Panc1 (cell line): ENCODE measurements around the gene MPO. TPM values are rescaled to one million over a fixed set of nuclear protein-coding genes. Genes with fewer than 3 reads are reported as not detected.

Experiments used
- ATAC-seq: fragments of 200-7000 bp; cut with Tn5 transposase; 2 replicates; pipeline ENCODE4 v1.9.1; 2020; ENCODE audit warnings: mild to moderate bottlenecking, moderate library complexity
- BruUV-seq: library from RNA; stranded (reverse); fragments of 400-500 nt; replicated peaks from 2 replicates; lab custom pipeline; 2021; lab: Mats Ljungman, UMichigan
- CTCF ChIA-PET: fragments of 300-600 bp; sonication (Branson Sonifier 250); formaldehyde crosslinking; loops from one replicate; lab custom pipeline; 2022; ENCODE audit warnings: antibody characterized with exemption; lab: Charles Lee
- POLR2A ChIA-PET: fragments of 300-600 bp; sonication (Branson Sonifier 250); formaldehyde crosslinking; loops from one replicate; lab custom pipeline; 2022; ENCODE audit warnings: antibody characterized with exemption; lab: Charles Lee
- DNase-seq: peaks from one replicate; pipeline ENCODE4 v3.0.0-alpha.2; 2010; ENCODE audit warnings: low read depth, low spot score
- H3K27ac ChIP-seq: 2 replicates; pipeline ENCODE4 v1.5.1; 2011; ENCODE audit warnings: mild to moderate bottlenecking, low read length, inconsistent platforms
- H3K27me3 ChIP-seq: fragments of 200-500 bp; sonication (Bioruptor generic); 2 replicates; pipeline ENCODE4 v1.6.0; 2014; ENCODE audit warnings: low read length, inconsistent platforms; ENCODE audit not compliant: control insufficient read depth, insufficient read depth
- H3K36me3 ChIP-seq: fragments of 200-500 bp; sonication (Bioruptor generic); 2 replicates; pipeline ENCODE4 v1.5.1; 2014; ENCODE audit warnings: inconsistent platforms, mild to moderate bottlenecking, low read length, moderate library complexity; ENCODE audit not compliant: control insufficient read depth, insufficient read depth
- H3K4me1 ChIP-seq: 2 replicates; pipeline ENCODE4 v1.5.1; 2011; ENCODE audit warnings: inconsistent platforms, mild to moderate bottlenecking, low read length, moderate library complexity; ENCODE audit not compliant: control insufficient read depth, insufficient read depth
- H3K4me3 ChIP-seq, 2 experiments: 2 replicates each; pipeline ENCODE4 v1.5.1; 2011 to 2012; ENCODE audit warnings: low read depth in 2 of 2, low read length in 2 of 2, mild to moderate bottlenecking in 2 of 2, inconsistent platforms in 1 of 2, moderate library complexity in 1 of 2
- H3K9me3 ChIP-seq: fragments of 200-500 bp; sonication (Bioruptor generic); 2 replicates; pipeline ENCODE4 v1.5.1; 2014; ENCODE audit warnings: low read depth, mild to moderate bottlenecking, inconsistent platforms, low read length, moderate library complexity; ENCODE audit not compliant: control insufficient read depth, insufficient read depth
- POLR2AphosphoS5 ChIP-seq: IDR thresholded peaks from 2 replicates; pipeline ENCODE4 v1.6.1; 2012; ENCODE audit warnings: mild to moderate bottlenecking, low read depth, low read length, moderate library complexity
- SIN3A ChIP-seq: IDR thresholded peaks from 2 replicates; pipeline ENCODE4 v1.6.1; 2012; ENCODE audit warnings: low read depth, mild to moderate bottlenecking, low read length, moderate library complexity, borderline replicate concordance; ENCODE audit not compliant: insufficient read depth
- TCF7L2 ChIP-seq: IDR thresholded peaks from 2 replicates; pipeline ENCODE4 v1.6.1; 2011; ENCODE audit warnings: mild to moderate bottlenecking, low read depth, low read length, inconsistent platforms
- in situ Hi-C: cut with HindIII; loops from 2 replicates; pipeline ENCODE4 v1.10.0; 2016; ENCODE audit warnings: low sequenced_read_pairs, low pct_unique_long_range_greater_than_20kb
- intact Hi-C: fragments of 100-400 bp; cut with micrococcal nuclease; formaldehyde crosslinking; loops from one replicate; pipeline ENCODE4 v1.10.0; 2022; ENCODE audit not compliant: unreplicated experiment
- total RNA-seq: library from RNA; stranded (reverse); gene quantifications from one replicate; pipeline ENCODE4 v1.2.1, GENCODE V29; 2021; ENCODE audit not compliant: unreplicated experiment
- TF ChIP-seq, protein P1 (sequence below): fragments of 450-650 bp; IDR thresholded peaks from 2 replicates; pipeline ENCODE4 v1.5.1; 2017; ENCODE audit warnings: mild to moderate bottlenecking
- TF ChIP-seq, protein P2 (sequence below), 2 experiments: IDR thresholded peaks; 2 replicates each; pipeline ENCODE4 v1.6.1; 2011 to 2012; ENCODE audit warnings: low read depth in 2 of 2, control low read depth in 1 of 2, low read length in 1 of 2, mild to moderate bottlenecking in 1 of 2, moderate library complexity in 1 of 2; ENCODE audit not compliant: insufficient read depth in 1 of 2

The MPO gene
- total RNA-seq, 1 experiment from 2014 or later = not detected

DNA sequence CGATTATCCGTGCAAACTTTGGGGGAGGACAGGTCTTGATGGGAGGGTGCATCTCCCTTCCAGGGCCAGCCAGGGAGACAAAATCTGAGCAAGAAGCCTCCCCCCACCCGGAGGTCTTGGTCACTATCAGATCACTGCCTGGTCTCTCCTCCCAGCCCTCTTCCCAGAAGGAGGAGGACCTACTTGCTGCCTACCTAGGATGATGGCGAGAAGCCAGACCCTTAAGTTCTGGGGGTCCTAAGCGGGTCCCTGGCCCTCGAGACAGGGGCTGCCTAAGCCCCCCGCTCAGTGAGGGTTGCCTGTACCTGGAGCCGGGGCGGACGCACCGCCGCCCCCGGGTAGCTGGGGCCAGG, 43.3 kb upstream of the MPO start:
- intact Hi-C loops = no loop called here
- BruUV-seq = no TSS peak
- in situ Hi-C loops = no loop called here
- TF ChIP-seq, protein P1, sequence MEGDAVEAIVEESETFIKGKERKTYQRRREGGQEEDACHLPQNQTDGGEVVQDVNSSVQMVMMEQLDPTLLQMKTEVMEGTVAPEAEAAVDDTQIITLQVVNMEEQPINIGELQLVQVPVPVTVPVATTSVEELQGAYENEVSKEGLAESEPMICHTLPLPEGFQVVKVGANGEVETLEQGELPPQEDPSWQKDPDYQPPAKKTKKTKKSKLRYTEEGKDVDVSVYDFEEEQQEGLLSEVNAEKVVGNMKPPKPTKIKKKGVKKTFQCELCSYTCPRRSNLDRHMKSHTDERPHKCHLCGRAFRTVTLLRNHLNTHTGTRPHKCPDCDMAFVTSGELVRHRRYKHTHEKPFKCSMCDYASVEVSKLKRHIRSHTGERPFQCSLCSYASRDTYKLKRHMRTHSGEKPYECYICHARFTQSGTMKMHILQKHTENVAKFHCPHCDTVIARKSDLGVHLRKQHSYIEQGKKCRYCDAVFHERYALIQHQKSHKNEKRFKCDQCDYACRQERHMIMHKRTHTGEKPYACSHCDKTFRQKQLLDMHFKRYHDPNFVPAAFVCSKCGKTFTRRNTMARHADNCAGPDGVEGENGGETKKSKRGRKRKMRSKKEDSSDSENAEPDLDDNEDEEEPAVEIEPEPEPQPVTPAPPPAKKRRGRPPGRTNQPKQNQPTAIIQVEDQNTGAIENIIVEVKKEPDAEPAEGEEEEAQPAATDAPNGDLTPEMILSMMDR = no peak
- TF ChIP-seq SIN3A (no peak), POLR2AphosphoS5 (no peak), TCF7L2 (no peak)
- TF ChIP-seq, protein P2, sequence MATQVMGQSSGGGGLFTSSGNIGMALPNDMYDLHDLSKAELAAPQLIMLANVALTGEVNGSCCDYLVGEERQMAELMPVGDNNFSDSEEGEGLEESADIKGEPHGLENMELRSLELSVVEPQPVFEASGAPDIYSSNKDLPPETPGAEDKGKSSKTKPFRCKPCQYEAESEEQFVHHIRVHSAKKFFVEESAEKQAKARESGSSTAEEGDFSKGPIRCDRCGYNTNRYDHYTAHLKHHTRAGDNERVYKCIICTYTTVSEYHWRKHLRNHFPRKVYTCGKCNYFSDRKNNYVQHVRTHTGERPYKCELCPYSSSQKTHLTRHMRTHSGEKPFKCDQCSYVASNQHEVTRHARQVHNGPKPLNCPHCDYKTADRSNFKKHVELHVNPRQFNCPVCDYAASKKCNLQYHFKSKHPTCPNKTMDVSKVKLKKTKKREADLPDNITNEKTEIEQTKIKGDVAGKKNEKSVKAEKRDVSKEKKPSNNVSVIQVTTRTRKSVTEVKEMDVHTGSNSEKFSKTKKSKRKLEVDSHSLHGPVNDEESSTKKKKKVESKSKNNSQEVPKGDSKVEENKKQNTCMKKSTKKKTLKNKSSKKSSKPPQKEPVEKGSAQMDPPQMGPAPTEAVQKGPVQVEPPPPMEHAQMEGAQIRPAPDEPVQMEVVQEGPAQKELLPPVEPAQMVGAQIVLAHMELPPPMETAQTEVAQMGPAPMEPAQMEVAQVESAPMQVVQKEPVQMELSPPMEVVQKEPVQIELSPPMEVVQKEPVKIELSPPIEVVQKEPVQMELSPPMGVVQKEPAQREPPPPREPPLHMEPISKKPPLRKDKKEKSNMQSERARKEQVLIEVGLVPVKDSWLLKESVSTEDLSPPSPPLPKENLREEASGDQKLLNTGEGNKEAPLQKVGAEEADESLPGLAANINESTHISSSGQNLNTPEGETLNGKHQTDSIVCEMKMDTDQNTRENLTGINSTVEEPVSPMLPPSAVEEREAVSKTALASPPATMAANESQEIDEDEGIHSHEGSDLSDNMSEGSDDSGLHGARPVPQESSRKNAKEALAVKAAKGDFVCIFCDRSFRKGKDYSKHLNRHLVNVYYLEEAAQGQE (IDR thresholded peaks at IDR 0.05; ENCODE audit: insufficient read depth in 1 of 2, low read depth in 2 of 2, low read length in 1 of 2) = no peak
- ChIA-PET POLR2A (no interaction called here), CTCF (no interaction called here)
- DNase-seq = no peak
- Histone ChIP-seq H3K9me3 (no peaks in the 10 kb centered on the region), H3K36me3 (no peaks in the 10 kb centered on the region), H3K4me1 (no peaks in the 10 kb centered on the region), H3K4me3 (peak overlapping the region in 1 of 2 experiments; percentile 4; a peak in 1 of 4 replicates), H3K27me3 (no peaks in the 10 kb centered on the region), H3K27ac (no peak overlapping the region)
- no peak for ATAC-seq

DNA sequence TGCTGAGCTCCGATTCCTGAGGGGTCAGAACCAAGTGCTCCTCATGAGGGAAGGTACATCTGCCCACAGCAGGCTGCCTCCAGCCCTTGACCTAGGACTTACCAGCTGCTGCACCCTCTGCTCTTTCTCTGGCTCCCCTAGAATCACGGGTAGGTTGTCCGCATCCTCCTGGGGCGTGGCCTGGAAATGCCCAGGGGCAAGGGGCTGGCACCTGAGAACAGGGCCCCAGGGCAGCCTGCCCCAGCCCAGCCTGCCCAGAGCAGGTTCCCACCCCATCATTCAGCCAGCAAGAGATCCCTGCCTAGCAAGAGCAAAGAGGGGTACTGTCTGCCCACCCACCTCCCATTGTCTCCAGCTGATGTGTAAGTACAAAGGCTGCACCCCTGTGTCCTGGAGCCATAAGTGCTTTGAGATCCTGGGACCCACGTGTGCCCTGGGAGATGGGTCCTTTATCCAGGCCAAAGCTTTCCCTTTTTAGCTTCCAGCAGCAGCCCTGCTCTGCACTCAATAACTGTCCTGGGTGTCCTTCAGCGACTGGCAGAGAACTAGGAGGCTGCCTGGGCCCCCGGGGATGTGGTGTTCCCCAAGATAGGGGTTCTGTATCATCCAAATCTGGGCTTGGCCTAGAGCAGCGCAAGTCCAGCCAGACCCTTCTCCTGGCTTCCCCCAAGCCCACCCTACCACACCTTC, 42.8 kb upstream of the MPO start:
- intact Hi-C loops (no loop called here), in situ Hi-C loops (no loop called here)
- H3K4me3 ChIP-seq = no peak overlapping the region
- ATAC-seq (no peak), DNase-seq (no peak)
- TF ChIP-seq, protein P1 = no peak
- TF ChIP-seq TCF7L2 = no peak
- no peak for TF ChIP-seq POLR2AphosphoS5
- no peak for TF ChIP-seq SIN3A
- TF ChIP-seq, protein P2 (IDR thresholded peaks at IDR 0.05; ENCODE audit: insufficient read depth in 1 of 2, low read depth in 2 of 2, low read length in 1 of 2) = no peak
- H3K27ac ChIP-seq = no peak overlapping the region
- no peaks in the 10 kb centered on the region for H3K27me3 ChIP-seq
- POLR2A ChIA-PET = no interaction called here
- H3K36me3 ChIP-seq = no peaks in the 10 kb centered on the region
- CTCF ChIA-PET = no interaction called here
- no peaks in the 10 kb centered on the region for H3K4me1 ChIP-seq
- H3K9me3 ChIP-seq = no peaks in the 10 kb centered on the region
- no TSS peak for BruUV-seq
